ENCODE data around the gene NME2. TPM values are rescaled to one million over a fixed set of nuclear protein-coding genes. Genes with fewer than 3 reads are reported as not detected.

NME2 gene
- total and polyA plus RNA-seq, 2 experiments from 2014 or later = 393 to 585 TPM

DNA sequence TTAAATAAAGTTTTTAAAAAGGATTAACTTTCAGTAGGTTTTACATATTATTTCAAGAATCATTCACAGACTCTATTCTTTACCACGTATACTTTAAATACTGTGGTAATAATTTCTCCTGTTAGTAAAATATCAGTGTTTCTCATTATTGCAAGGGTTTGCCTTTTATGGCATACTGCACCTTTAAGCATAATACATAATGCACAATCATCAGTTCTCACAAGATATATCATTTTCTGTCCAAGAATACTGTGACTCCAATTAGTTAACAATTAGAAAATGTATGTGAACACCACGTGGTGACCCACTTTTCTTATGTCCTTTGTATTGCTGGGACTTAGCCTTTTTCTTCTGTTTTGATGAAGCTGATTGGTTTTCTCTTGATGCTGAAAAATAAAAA lies 25.7 kb downstream of the NME2 start:
- Histone ChIP-seq H3K36me3 (peaks cover 60% of the 10 kb centered on the region), H3K4me1 (ENCODE audit: low read depth) (no peaks in the 10 kb centered on the region), H3K4me3 (no peak overlapping the region), H3K9me3 (ENCODE audit: low read depth) (no peaks in the 10 kb centered on the region), H3K27me3 (no peaks in the 10 kb centered on the region), H3K27ac (no peak overlapping the region)
- no peak for DNase-seq (ENCODE audit: low read depth in 1 of 2, low spot score in 1 of 2)
- TF ChIP-seq, protein P1, sequence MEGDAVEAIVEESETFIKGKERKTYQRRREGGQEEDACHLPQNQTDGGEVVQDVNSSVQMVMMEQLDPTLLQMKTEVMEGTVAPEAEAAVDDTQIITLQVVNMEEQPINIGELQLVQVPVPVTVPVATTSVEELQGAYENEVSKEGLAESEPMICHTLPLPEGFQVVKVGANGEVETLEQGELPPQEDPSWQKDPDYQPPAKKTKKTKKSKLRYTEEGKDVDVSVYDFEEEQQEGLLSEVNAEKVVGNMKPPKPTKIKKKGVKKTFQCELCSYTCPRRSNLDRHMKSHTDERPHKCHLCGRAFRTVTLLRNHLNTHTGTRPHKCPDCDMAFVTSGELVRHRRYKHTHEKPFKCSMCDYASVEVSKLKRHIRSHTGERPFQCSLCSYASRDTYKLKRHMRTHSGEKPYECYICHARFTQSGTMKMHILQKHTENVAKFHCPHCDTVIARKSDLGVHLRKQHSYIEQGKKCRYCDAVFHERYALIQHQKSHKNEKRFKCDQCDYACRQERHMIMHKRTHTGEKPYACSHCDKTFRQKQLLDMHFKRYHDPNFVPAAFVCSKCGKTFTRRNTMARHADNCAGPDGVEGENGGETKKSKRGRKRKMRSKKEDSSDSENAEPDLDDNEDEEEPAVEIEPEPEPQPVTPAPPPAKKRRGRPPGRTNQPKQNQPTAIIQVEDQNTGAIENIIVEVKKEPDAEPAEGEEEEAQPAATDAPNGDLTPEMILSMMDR (IDR thresholded peaks at IDR 0.05; ENCODE audit: low read depth, low read length) = no peak

DNA sequence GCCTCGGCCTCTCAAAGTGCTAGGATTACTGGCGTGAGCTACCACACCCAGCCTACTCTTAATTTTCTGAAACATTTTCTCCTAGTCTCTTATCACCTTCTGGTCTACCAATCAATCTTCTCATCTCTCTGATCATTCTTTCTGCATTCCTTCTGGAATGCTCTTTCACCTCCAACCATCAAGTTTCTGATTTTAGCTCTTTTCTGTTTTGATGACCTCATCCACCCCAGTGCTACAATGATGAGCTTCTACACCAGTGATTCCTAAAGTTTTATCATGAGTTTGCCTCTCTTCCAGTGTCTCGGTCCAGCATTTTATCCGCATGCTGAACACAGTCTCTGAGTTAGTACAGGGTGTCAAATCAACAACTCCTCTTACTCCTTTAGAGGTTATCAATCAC lies 31.5 kb downstream of the NME2 start:
- H3K27ac ChIP-seq = no peak overlapping the region
- TF ChIP-seq, protein P1 (IDR thresholded peaks at IDR 0.05; ENCODE audit: low read depth, low read length) = no peak
- DNase-seq (ENCODE audit: low read depth in 1 of 2, low spot score in 1 of 2) = no peak
- peaks cover 59% of the 10 kb centered on the region for H3K36me3 ChIP-seq
- H3K9me3 ChIP-seq (ENCODE audit: low read depth) = no peaks in the 10 kb centered on the region
- no peak overlapping the region for H3K4me3 ChIP-seq
- H3K27me3 ChIP-seq = no peaks in the 10 kb centered on the region
- no peaks in the 10 kb centered on the region for H3K4me1 ChIP-seq (ENCODE audit: low read depth)

DNA sequence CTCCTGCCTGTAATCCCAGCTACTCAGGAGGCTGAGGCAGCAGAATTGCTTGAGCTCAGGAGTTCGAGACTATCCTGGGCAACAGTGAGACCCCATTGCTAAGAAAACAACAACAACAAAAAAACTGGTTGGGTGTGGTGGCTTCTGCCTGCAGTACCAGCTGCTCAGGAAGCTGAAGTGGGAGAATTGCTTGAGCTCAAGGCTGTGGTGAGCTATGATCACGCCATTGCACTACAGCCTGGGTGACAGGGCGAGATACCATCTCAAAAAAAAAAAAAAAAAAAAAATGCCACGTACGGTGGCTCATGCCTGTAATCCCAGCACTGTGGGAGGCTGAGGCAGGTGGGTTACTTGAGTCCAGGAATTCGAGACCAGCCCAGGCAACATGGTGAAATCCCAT lies 34.1 kb downstream of the NME2 start:
- peaks cover 57% of the 10 kb centered on the region for H3K36me3 ChIP-seq
- H3K9me3 ChIP-seq (ENCODE audit: low read depth) = no peaks in the 10 kb centered on the region
- TF ChIP-seq, protein P1 (IDR thresholded peaks at IDR 0.05; ENCODE audit: low read depth, low read length) = no peak
- H3K27ac ChIP-seq = no peak overlapping the region
- no peak overlapping the region for H3K4me3 ChIP-seq
- no peaks in the 10 kb centered on the region for H3K4me1 ChIP-seq (ENCODE audit: low read depth)
- H3K27me3 ChIP-seq = no peaks in the 10 kb centered on the region
- DNase-seq (ENCODE audit: low read depth in 1 of 2, low spot score in 1 of 2) = no peak

DNA sequence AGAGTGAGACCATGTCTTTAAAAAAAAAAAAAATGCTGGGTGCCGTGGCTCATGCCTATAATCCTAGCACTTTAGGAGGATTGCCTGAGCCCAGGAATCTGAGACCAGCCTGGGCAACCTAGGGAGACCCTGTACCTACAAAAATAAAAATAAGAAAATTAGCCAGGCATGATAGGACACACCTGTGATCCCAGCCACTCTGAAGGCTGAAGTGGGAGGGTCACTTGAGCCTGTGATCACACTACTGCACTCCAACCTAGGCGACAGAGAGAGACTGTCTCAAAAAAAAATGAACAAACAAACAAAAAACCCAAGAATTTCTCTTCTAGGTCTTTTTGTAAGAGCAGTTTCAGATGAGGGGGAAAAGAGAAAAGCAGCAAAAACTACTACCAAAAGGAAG lies 34.6 kb downstream of the NME2 start:
- Histone ChIP-seq H3K4me1 (ENCODE audit: low read depth) (no peaks in the 10 kb centered on the region), H3K9me3 (ENCODE audit: low read depth) (no peaks in the 10 kb centered on the region), H3K4me3 (no peak overlapping the region), H3K36me3 (peaks cover 58% of the 10 kb centered on the region), H3K27me3 (no peaks in the 10 kb centered on the region), H3K27ac (no peak overlapping the region)
- TF ChIP-seq, protein P1 (IDR thresholded peaks at IDR 0.05; ENCODE audit: low read depth, low read length) = no peak
- no peak for DNase-seq (ENCODE audit: low read depth in 1 of 2, low spot score in 1 of 2)

DNA sequence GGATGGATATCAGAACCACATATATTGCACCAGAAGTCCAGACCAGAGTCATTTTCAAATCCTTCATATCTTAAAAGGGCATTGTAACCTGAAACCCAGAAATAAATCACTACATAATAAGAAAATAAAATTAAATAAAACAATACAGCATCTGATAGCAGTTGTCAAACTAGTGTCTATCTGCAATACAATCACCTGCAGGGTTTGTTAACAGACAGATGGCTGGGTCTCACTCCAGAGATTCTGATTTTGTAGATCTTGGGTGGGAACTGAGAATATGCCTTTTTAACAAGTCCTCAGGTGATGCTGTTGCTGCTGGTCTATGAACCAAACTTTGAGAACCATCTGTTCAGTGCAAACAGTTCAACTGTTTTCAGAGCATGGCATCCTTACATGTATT lies 37.6 kb downstream of the NME2 start:
- no peak for DNase-seq (ENCODE audit: low read depth in 1 of 2, low spot score in 1 of 2)
- Histone ChIP-seq H3K4me1 (ENCODE audit: low read depth) (no peaks in the 10 kb centered on the region), H3K27ac (no peak overlapping the region), H3K4me3 (no peak overlapping the region), H3K36me3 (peaks cover 71% of the 10 kb centered on the region), H3K27me3 (no peaks in the 10 kb centered on the region), H3K9me3 (ENCODE audit: low read depth) (no peaks in the 10 kb centered on the region)
- TF ChIP-seq, protein P1 (IDR thresholded peaks at IDR 0.05; ENCODE audit: low read depth, low read length) = no peak

DNA sequence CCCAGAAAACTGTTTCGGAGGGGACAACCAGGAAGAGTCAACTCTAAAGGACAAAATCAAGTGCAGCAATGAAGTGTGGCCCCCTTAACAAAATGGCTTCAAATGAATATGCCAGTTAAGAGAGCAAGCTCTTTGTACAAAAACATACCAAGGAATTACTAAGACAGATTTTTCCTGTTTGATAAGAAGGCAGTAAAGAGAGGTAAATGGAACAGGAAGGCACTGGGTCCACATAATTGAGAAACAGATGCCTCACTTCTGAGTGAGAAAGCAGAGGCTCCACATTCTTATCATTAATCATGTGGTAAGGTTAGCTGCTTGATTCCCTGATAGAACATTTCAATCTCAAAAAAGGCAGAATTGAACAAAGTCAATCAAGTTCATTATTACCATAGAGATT lies 48.7 kb downstream of the NME2 start:
- TF ChIP-seq, protein P1 (IDR thresholded peaks at IDR 0.05; ENCODE audit: low read depth, low read length) = no peak

More for the DNA sequence above, 48.7 kb downstream of the NME2 start:
- Histone ChIP-seq H3K36me3 (peaks cover 57% of the 10 kb centered on the region), H3K4me3 (no peak overlapping the region), H3K27ac (no peak overlapping the region), H3K9me3 (ENCODE audit: low read depth) (no peaks in the 10 kb centered on the region), H3K27me3 (no peaks in the 10 kb centered on the region), H3K4me1 (ENCODE audit: low read depth) (no peaks in the 10 kb centered on the region)
- peak in 1 of 2 donors; percentile 6 for DNase-seq (ENCODE audit: low read depth in 1 of 2, low spot score in 1 of 2)

Data from cardiac muscle cell (in vitro differentiated cells and primary cell).